Measurements from ENCODE around the gene OR5AN1. TPM values are rescaled to one million over a fixed set of nuclear protein-coding genes. Genes with fewer than 3 reads are reported as not detected.
"Not testable (repeated sequence)": the region's sequence is repeated elsewhere in the genome, so short reads cannot be mapped to it uniquely, and the experiment has no call there.

OR5AN1 gene, protein sequence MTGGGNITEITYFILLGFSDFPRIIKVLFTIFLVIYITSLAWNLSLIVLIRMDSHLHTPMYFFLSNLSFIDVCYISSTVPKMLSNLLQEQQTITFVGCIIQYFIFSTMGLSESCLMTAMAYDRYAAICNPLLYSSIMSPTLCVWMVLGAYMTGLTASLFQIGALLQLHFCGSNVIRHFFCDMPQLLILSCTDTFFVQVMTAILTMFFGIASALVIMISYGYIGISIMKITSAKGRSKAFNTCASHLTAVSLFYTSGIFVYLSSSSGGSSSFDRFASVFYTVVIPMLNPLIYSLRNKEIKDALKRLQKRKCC
- total RNA-seq (2014; rRNA removed; shearing (Covaris generic)): not detected in 2 replicates

DNA sequence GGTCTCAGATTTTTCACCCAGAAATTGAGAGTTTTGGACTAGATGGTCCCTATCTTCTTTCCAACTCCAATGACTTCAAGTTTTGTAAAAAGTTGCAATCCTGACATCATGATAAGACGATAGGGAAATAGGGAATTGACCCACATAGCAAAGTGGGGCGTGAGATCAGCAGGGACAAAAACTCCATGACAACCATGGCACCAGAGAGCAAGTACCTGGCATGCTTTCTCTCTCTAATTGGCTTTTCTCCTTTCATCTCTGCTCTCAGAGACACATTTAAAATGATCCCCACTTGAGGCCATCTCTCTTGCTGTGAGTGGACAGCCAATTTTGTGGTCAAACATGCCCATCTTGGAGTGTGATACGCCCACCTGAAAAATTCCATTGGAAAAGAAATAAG is at the start of gene OR5AN1:
Gene OR5AN1 (plus strand): TSS at position 301 of the 400 bp plus-strand sequence. CDS start 5,564 bp downstream, outside the sequence.
- H3K27ac ChIP-seq: no peak within 1 kb of the TSS
- no peaks in the 10 kb centered on the region for H3K27me3 ChIP-seq
- no peak for DNase-seq
- no peaks in the 10 kb centered on the region for H3K36me3 ChIP-seq
- no peak within 1 kb of the TSS for H3K4me3 ChIP-seq
- no peaks in the 10 kb centered on the region for H3K4me1 ChIP-seq
- no peaks in the 10 kb centered on the region for H3K9me3 ChIP-seq (replicated peaks)

DNA sequence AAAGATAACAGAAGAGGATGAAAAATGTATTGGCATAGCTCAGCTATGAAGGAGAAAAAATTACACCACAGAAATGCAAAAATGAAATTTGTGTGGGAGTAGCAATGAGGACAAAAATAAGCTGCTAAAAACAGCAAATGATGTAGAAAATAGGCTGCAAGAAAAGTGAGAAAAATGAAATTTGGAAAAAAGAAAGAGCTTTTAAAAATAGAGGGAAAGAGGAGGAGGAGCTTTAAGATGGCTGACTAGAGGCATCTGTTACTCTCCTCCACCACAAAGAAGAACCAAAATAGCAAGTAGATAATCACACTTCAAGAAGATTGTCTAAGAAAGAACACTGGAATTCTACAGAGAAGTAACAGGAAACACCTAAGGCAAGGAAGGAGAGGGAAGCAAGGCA is 23.7 kb upstream of the OR5AN1 start:
- H3K4me1 ChIP-seq: no peaks in the 10 kb centered on the region
- no peak overlapping the region for H3K4me3 ChIP-seq
- no peak for DNase-seq
- H3K9me3 ChIP-seq (replicated peaks): no peaks in the 10 kb centered on the region
- H3K27ac ChIP-seq: no peak overlapping the region
- H3K36me3 ChIP-seq: no peaks in the 10 kb centered on the region
- H3K27me3 ChIP-seq: no peaks in the 10 kb centered on the region

DNA sequence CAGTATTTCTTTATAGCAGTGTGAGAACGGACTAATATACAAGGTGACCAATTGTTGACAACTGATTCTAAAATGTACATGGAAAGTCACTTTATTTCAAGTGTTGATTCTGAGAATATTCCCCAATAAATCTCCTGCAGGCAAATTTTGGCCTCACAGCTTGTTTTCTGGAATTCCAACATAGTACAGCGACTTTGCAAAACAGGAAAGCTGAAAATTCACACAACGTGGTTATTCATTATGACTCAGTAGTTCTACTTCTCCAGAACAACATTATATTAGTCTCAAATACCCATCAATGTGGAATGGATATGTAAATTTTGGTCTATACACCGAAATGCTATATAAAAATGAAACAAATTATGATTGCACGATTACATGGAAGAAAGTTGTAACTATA is 22.5 kb upstream of the OR5AN1 start:
- Histone ChIP-seq H3K27me3 (no peaks in the 10 kb centered on the region), H3K4me3 (no peak overlapping the region), H3K27ac (no peak overlapping the region), H3K36me3 (no peaks in the 10 kb centered on the region), H3K9me3 (replicated peaks) (no peaks in the 10 kb centered on the region), H3K4me1 (no peaks in the 10 kb centered on the region)
- DNase-seq: no peak

DNA sequence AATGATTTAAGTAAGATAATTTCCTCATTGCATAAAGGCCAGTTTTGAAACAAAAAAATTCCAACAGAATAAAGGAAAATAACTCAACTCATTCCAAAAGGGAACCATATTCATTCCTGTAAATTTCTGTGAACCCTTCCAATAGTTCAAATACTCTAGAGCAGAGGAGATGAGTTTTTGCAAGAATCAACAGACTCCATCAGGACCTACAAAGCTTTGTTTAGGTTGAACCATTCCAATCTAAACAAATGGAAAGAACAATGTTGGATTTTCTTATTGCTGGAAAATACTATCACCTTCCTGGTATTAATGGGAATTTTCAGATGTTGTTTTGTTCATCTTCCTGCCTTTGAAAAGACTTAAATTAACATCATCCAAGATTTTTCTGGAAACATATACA is 21.8 kb upstream of the OR5AN1 start:
- no peaks in the 10 kb centered on the region for H3K4me1 ChIP-seq
- DNase-seq: no peak
- no peak overlapping the region for H3K4me3 ChIP-seq
- no peaks in the 10 kb centered on the region for H3K9me3 ChIP-seq (replicated peaks)
- no peaks in the 10 kb centered on the region for H3K36me3 ChIP-seq
- H3K27ac ChIP-seq: no peak overlapping the region
- H3K27me3 ChIP-seq: no peaks in the 10 kb centered on the region

DNA sequence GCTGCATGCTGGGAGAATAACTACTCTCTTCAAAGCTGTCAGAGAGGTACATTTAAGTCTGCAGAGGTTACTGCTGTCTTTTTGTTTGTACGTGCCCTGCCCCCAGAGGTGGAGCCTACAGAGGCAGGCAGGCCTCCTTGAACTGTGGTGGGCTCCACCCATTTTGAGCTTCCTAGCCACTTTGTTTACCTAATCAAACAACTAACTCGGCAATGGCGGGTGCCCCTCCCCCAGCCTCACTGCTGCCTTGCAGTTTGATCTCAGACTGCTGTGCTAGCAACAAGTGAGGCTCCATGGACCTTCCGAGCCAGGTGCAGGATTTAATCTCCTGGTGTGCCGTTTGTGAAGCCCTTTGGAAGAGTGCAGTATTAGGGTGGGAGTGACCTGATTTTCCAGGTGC is 9.0 kb upstream of the OR5AN1 start:
- not testable (repeated sequence) for H3K27me3 ChIP-seq; DNase-seq; H3K36me3 ChIP-seq; H3K9me3 ChIP-seq (replicated peaks); H3K27ac ChIP-seq; H3K4me3 ChIP-seq; H3K4me1 ChIP-seq

DNA sequence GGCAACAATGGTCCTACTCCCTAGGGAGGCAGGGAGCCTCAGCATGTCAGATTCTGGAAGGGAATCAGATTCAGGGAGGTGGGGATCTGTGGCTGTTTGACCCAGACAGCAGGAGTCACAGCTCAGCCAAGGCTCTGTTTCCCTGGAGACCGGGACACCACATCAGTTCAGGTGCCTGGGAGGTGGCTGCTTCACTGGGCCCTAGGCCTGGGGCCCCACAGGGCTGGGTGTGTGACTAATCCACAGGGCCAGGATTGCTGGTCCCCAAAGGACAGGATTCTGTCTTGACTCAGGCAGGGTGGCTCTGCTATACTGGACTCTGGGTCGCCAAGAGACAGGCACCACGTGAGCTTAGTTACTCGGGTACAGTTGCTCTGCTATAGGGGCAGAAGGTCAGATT is 3.5 kb upstream of the OR5AN1 start:
- H3K4me1 ChIP-seq: no peaks in the 10 kb centered on the region
- H3K36me3 ChIP-seq: no peaks in the 10 kb centered on the region
- H3K4me3 ChIP-seq: no peak overlapping the region
- H3K9me3 ChIP-seq (replicated peaks): no peaks in the 10 kb centered on the region
- H3K27ac ChIP-seq: no peak overlapping the region
- no peak for DNase-seq
- H3K27me3 ChIP-seq: no peaks in the 10 kb centered on the region

DNA sequence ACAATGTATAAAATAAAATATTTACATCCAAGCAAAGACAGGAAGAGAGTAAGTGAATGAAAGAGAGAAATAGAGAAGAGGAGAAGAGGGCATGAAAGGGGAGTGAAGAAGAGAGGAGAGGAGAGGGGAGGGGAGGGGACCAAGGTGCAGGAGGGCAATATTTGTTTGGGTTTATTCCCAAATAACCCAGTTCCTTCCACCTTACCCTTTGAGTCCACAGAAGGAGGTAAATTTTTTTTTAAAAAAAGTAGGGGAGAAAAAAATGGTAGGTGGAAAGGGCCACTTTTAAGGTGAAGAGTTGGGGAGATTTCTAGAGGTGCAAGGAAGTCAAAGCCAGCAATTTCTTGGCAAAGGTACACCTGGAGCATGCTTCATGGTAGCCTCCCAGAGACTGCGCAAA is 2.1 kb upstream of the OR5AN1 start:
- Histone ChIP-seq H3K27ac (no peak overlapping the region), H3K4me3 (no peak overlapping the region), H3K4me1 (no peaks in the 10 kb centered on the region), H3K9me3 (replicated peaks) (no peaks in the 10 kb centered on the region), H3K36me3 (no peaks in the 10 kb centered on the region), H3K27me3 (no peaks in the 10 kb centered on the region)
- DNase-seq: no peak

DNA sequence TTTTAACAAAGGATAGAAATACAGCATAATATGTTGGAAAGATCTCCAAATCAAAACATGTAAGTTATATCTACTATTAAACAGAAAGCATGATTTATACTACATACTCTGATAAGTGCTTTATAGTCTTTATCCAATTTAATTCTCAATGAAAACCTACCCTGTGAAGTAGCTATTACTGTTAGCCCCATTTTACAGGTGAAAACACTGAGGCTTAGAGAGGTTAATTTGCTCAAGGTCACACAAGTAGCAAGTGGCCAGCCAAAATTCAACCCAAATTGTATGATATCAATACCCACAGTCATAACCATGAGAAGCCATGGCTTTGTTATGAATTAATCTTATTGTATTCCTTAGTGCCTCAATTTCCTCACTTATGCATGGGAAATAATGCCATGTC is 675 bp upstream of the OR5AN1 start:
- no peak overlapping the region for H3K4me3 ChIP-seq
- H3K27ac ChIP-seq: no peak overlapping the region
- no peaks in the 10 kb centered on the region for H3K4me1 ChIP-seq
- H3K27me3 ChIP-seq: no peaks in the 10 kb centered on the region
- no peak for DNase-seq
- no peaks in the 10 kb centered on the region for H3K36me3 ChIP-seq
- no peaks in the 10 kb centered on the region for H3K9me3 ChIP-seq (replicated peaks)

DNA sequence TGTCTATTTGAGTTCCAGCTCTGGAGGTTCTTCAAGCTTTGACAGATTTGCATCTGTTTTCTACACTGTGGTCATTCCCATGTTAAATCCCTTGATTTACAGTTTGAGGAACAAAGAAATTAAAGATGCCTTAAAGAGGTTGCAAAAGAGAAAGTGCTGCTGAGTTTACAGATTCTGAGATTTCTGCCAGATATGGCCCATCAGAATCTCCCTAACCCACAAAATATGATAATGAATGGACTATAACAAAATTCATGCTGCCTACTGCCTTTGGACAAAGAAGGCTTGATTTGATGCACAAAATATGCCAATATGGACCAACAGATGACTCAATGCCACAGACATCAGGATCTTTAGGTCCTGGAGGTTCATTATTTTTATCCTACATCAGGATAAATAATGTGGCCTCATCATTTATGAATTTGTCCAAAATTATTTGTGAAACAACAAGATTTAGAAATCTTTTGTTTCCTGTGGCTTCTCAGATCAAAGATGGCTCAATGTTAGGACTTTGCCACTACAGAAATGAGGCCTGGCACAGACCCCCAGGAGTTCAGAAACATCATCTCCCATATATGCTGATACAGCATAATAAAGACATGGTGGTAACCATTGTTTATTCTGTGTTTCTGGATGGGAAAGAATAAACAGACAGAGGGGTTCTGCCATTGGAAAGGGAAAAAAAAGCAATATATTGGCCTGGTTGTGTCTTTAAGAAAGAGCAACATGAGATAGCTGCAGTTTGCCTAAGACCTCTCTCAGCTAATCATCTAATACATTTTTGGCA is 6.7 kb downstream of the OR5AN1 start:
- Histone ChIP-seq H3K4me1 (no peaks in the 10 kb centered on the region), H3K9me3 (replicated peaks) (no peaks in the 10 kb centered on the region), H3K36me3 (no peaks in the 10 kb centered on the region), H3K27me3 (no peaks in the 10 kb centered on the region), H3K4me3 (no peak overlapping the region), H3K27ac (no peak overlapping the region)
- DNase-seq: no peak

DNA sequence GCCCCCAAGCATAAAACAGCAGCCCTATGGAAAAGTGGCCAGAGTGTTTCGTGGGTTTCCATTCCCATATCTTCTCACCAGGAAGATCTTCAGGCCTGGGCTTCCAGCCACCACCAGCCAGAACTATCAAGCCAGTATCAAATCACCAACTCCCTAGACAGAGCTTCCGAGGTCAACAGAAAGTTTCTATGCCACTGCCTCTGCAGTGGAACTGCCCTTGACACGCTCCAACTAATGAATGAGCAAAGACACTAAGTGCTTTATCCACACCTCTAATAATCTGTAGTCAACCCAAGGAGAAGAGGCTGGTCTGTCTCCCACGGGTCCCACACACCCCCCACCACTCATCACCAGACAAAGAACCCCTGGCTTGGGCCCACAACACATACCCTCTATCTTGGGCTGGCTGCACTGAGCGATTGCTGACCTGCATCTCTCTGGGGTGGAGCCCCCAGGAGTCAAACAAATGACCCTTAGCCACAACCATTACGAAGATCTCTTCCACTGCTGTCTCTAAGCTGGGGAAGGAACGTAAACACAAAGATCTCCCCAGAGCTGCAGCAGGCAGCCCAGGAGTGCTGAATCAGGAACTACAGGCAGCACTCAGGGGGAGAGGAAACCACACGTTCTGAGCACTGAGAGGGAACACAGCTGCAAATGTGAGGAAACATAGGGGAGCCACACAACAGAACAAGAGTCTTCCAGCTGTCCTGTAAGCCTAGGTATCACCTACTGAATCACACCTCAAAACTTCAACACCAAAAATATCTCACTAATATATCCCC is 9.7 kb downstream of the OR5AN1 start:
- Histone ChIP-seq H3K9me3 (replicated peaks) (no peaks in the 10 kb centered on the region), H3K27me3 (no peaks in the 10 kb centered on the region), H3K27ac (no peak overlapping the region), H3K4me1 (no peaks in the 10 kb centered on the region), H3K36me3 (no peaks in the 10 kb centered on the region), H3K4me3 (no peak overlapping the region)
- DNase-seq: no peak

DNA sequence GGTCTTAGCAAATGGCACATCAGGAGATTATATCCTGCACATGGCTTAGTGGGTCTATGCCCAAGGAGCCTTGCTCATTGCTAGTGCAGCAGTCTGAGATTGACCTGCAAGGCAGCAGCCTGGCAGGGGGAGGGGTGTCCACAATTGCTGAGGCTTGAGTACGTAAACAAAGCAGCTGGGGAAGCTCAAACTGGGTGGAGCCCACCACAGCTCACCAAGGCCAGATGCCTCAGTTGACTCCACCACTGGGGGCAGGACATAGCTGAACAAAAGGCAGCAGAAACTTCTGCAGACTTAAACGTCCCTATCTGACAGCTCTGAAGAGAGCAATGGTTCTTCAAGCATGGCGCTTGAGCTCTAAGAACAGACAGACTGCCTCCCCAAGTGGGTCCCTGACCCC is 13.6 kb downstream of the OR5AN1 start:
- H3K36me3 ChIP-seq; H3K9me3 ChIP-seq (replicated peaks); H3K27me3 ChIP-seq; H3K4me1 ChIP-seq; H3K4me3 ChIP-seq; H3K27ac ChIP-seq; DNase-seq: not testable (repeated sequence)

DNA sequence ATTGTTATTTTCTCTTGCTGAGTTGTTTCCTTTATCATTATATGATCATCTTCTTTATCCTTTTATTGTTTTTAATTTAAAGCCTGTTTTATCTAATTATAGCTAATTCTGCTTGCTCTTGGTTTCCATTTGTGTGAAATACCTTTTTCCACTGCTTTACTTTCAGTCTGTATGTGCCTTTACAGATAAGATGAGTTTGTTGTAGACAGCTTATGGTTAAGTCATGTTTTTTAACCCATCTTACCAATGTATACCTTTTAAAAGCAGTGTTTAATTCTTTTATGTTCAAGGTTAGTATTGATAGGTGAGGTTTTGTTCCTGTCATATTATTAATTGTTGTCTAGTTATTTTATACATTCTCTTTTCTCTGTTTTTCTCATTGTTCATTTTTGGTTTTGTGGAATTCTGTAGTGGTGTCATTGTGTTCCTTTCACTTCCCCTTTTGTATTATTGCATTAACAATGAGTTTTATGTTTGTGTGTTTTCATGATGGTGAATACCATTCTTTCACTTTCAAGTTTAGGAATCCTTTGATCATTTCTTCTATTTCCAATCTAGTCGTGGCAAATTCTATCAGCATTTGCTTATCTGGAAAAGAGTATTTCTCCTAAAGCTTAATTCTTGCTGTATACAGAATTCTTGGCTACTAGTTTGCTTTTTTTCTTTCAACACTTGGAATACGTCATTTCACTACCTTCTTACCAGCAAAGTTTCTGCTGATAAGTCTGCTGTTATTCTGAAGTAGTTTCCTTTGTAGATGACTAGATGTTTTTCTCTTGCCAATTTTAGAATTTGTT is 21.8 kb downstream of the OR5AN1 start:
- no peak overlapping the region for H3K27ac ChIP-seq
- no peaks in the 10 kb centered on the region for H3K9me3 ChIP-seq (replicated peaks)
- DNase-seq: no peak
- no peaks in the 10 kb centered on the region for H3K4me1 ChIP-seq
- H3K36me3 ChIP-seq: no peaks in the 10 kb centered on the region
- H3K27me3 ChIP-seq: no peaks in the 10 kb centered on the region
- H3K4me3 ChIP-seq: no peak overlapping the region

DNA sequence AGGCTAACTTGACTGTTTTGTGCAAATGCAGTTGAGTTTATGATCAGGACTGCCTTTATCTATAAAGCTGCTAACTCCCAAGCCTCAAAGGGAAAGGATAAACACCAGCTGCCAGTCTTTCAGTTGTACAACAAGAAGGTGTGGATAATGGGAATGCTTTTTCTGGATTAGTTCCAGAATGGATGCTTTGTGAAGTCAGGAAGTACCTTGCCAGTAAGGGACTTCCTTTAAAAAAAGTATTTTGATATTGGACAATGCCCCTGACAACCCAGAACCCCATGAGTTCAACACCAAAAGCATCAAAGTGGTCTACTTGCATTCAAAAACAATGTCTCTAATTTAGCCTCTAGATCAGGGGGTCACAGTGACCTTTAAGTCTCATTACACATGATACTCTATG is 35.5 kb downstream of the OR5AN1 start:
- no peak overlapping the region for H3K27ac ChIP-seq
- no peaks in the 10 kb centered on the region for H3K4me1 ChIP-seq
- no peak overlapping the region for H3K4me3 ChIP-seq
- no peaks in the 10 kb centered on the region for H3K27me3 ChIP-seq
- H3K9me3 ChIP-seq (replicated peaks): no peaks in the 10 kb centered on the region
- DNase-seq: no peak
- H3K36me3 ChIP-seq: no peaks in the 10 kb centered on the region

DNA sequence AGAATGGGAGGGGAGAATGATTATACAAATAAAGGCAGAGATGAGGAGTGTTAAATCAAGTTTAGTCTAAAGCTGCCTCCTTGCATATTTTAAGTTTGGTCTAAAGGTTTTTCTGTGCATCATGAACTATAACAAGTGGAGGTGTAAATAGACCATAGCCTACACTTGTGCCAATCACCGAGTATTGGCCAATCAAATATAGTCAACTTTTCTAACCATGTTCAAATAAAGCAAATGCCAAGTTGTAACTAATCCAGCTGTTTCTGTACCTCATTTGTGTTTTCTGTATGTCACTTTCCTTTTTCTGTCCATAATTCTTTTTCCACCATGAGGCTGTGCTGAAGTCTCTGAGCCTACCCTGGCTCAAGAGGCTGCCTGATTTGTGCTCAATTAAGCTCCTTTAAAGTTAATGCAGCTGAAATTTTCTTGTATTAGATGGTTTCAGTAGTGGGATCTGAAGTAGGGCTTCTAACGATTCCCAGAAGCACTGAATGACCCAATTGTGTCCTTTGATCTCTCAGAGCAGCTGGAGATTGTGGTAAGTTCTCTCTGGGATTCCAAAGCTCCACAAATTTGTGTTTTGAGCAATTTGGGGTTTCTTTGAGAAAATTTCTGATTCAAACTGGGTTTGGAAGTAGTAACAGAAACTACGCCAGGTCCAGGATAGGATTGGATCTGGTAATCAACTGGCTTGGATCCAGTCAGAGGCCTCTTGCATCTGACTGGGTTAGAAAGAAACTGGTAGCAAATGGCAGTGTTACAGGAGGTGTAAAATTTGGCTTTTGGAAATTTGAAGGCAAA is 42.0 kb downstream of the OR5AN1 start:
- H3K27me3 ChIP-seq: no peaks in the 10 kb centered on the region
- no peak overlapping the region for H3K27ac ChIP-seq
- H3K36me3 ChIP-seq: no peaks in the 10 kb centered on the region
- H3K9me3 ChIP-seq (replicated peaks): no peaks in the 10 kb centered on the region
- H3K4me1 ChIP-seq: no peaks in the 10 kb centered on the region
- DNase-seq: peak in 1 of 2 experiments; percentile 5
- no peak overlapping the region for H3K4me3 ChIP-seq
